IMR-90 (cell line): ENCODE data around the gene ANO8. TPM values are rescaled to one million over a fixed set of nuclear protein-coding genes. Genes with fewer than 3 reads are reported as not detected.

Experiments used
- ATAC-seq: fragments of 200-7000 bp; cut with Tn5 transposase; 2 replicates; pipeline ENCODE4 v1.9.1; 2020; ENCODE audit warnings: low read depth, mild to moderate bottlenecking, moderate library complexity
- BruUV-seq: library from RNA; stranded (reverse); fragments of 400-500 nt; replicated peaks from 2 replicates; lab custom pipeline; 2021; lab: Mats Ljungman, UMichigan
- CTCF ChIA-PET: fragments of 300-600 bp; formaldehyde crosslinking; extraction: SDS; loops from one replicate; lab custom pipeline; 2021; ENCODE audit warnings: antibody characterized with exemption; lab: Yijun Ruan, JAX
- POLR2A ChIA-PET: fragments of 300-600 bp; sonication (Branson Sonifier 250); formaldehyde crosslinking; loops from one replicate; lab custom pipeline; 2022; ENCODE audit warnings: antibody characterized with exemption; ENCODE audit not compliant: unreplicated experiment; lab: Charles Lee
- DNase-seq: peaks from one replicate; pipeline ENCODE4 v3.0.0; 2013
- H2AFZ ChIP-seq: replicated peaks from 2 replicates; pipeline ENCODE3; 2013; ENCODE audit warnings: low read length, mild to moderate bottlenecking; ENCODE audit not compliant: poor library complexity
- H2AK5ac ChIP-seq: 2 replicates; pipeline ENCODE4 v1.6.1; 2013; ENCODE audit warnings: low read depth, low read length, inconsistent platforms
- H2AK9ac ChIP-seq: replicated peaks from 2 replicates; pipeline ENCODE3; 2013; ENCODE audit warnings: mild to moderate bottlenecking, low read depth, low read length, moderate library complexity; ENCODE audit not compliant: poor library complexity
- H2BK120ac ChIP-seq: 2 replicates; pipeline ENCODE4 v1.6.1; 2013; ENCODE audit warnings: low read depth, low read length, inconsistent platforms
- H2BK15ac ChIP-seq: 3 replicates; pipeline ENCODE4 v1.6.1; 2013; ENCODE audit warnings: low read depth, low read length, inconsistent platforms
- H2BK20ac ChIP-seq: 2 replicates; pipeline ENCODE4 v1.6.1; 2013; ENCODE audit warnings: low read depth, mild to moderate bottlenecking, inconsistent platforms, low read length, moderate library complexity
- H2BK5ac ChIP-seq: 2 replicates; pipeline ENCODE4 v1.6.1; 2013; ENCODE audit warnings: mild to moderate bottlenecking, low read depth, low read length, inconsistent platforms; ENCODE audit not compliant: poor library complexity, severe bottlenecking
- H3K14ac ChIP-seq: replicated peaks from 2 replicates; pipeline ENCODE4 v1.6.1; 2013; ENCODE audit warnings: low read depth, low read length, inconsistent platforms
- H3K18ac ChIP-seq: 2 replicates; pipeline ENCODE4 v1.6.1; 2013; ENCODE audit warnings: low read depth, low read length, control low read depth
- H3K23ac ChIP-seq: 2 replicates; pipeline ENCODE4 v1.6.1; 2013; ENCODE audit warnings: low read depth, low read length, inconsistent platforms
- H3K27ac ChIP-seq: 2 replicates; pipeline ENCODE4 v1.5.1; 2013; ENCODE audit warnings: mild to moderate bottlenecking, control low read depth, low read length; ENCODE audit not compliant: insufficient read depth
- H3K27me3 ChIP-seq: 2 replicates; pipeline ENCODE4 v1.6.1; 2013; ENCODE audit warnings: low read length; ENCODE audit not compliant: control insufficient read depth, insufficient read depth
- H3K36me3 ChIP-seq: 2 replicates; pipeline ENCODE4 v1.6.1; 2013; ENCODE audit warnings: low read length, mixed read lengths; ENCODE audit not compliant: control insufficient read depth, insufficient read depth
- H3K4ac ChIP-seq: 2 replicates; pipeline ENCODE4 v1.6.1; 2013; ENCODE audit warnings: low read depth, low read length, inconsistent platforms
- H3K4me1 ChIP-seq: 2 replicates; pipeline ENCODE4 v1.6.1; 2013; ENCODE audit warnings: low read length, mixed read lengths; ENCODE audit not compliant: control insufficient read depth, insufficient read depth
- H3K4me2 ChIP-seq: 2 replicates; pipeline ENCODE4 v1.6.1; 2013; ENCODE audit warnings: low read depth, mild to moderate bottlenecking, control low read depth, low read length, moderate library complexity
- H3K4me3 ChIP-seq: 2 replicates; pipeline ENCODE4 v1.5.1; 2013; ENCODE audit warnings: low read depth, mild to moderate bottlenecking, control low read depth, low read length, moderate library complexity; ENCODE audit not compliant: insufficient read depth
- H3K56ac ChIP-seq: 2 replicates; pipeline ENCODE4 v1.6.1; 2013; ENCODE audit warnings: low read length, inconsistent platforms; ENCODE audit not compliant: insufficient read depth; ENCODE audit errors: extremely low read depth
- H3K79me1 ChIP-seq, 2 experiments: 2 replicates each; pipeline ENCODE4 v1.6.1; 2013; ENCODE audit warnings: low read length in 2 of 2, inconsistent platforms in 1 of 2, low read depth in 1 of 2
- H3K9ac ChIP-seq: 2 replicates; pipeline ENCODE4 v1.6.1; 2013; ENCODE audit warnings: low read depth, low read length, control low read depth
- H3K9me1 ChIP-seq: 2 replicates; pipeline ENCODE4 v1.6.1; 2013; ENCODE audit warnings: low read length, inconsistent platforms; ENCODE audit not compliant: insufficient read depth
- H3K9me3 ChIP-seq: 2 replicates; pipeline ENCODE4 v1.6.1; 2013; ENCODE audit warnings: low read length; ENCODE audit not compliant: control insufficient read depth, insufficient read depth
- H4K20me1 ChIP-seq: 2 replicates; pipeline ENCODE4 v1.6.1; 2013; ENCODE audit warnings: low read length, inconsistent platforms; ENCODE audit not compliant: insufficient read depth
- H4K5ac ChIP-seq: 2 replicates; pipeline ENCODE4 v1.6.1; 2013; ENCODE audit warnings: mild to moderate bottlenecking, low read depth, low read length, control low read depth
- H4K8ac ChIP-seq, 2 experiments: 2 replicates each; pipeline ENCODE4 v1.6.1; 2013; ENCODE audit warnings: low read depth in 2 of 2, low read length in 2 of 2, control low read depth in 1 of 2, inconsistent platforms in 1 of 2
- H4K91ac ChIP-seq: 2 replicates; pipeline ENCODE4 v1.6.1; 2013; ENCODE audit warnings: low read depth, low read length, inconsistent platforms; ENCODE audit not compliant: insufficient read depth
- BHLHE40 ChIP-seq: fragments of 150-350 bp; IDR thresholded peaks from 2 replicates; pipeline ENCODE4 v1.6.1; 2016; ENCODE audit warnings: mild to moderate bottlenecking, low read depth, low read length
- CEBPB ChIP-seq: IDR thresholded peaks from 2 replicates; pipeline ENCODE4 v1.6.1; 2012; ENCODE audit warnings: low read depth, low read length, improper control_type of control experiment
- CHD1 ChIP-seq: IDR thresholded peaks from 2 replicates; pipeline ENCODE4 v1.6.1; 2012; ENCODE audit warnings: low read depth, low read length, improper control_type of control experiment
- FOS ChIP-seq: fragments of 150-350 bp; IDR thresholded peaks from 2 replicates; pipeline ENCODE4 v1.6.1; 2016; ENCODE audit warnings: low read depth, low read length
- MAFK ChIP-seq: IDR thresholded peaks from 2 replicates; pipeline ENCODE4 v1.6.1; 2012; ENCODE audit warnings: low read depth, low read length, improper control_type of control experiment
- MAZ ChIP-seq: IDR thresholded peaks from 2 replicates; pipeline ENCODE4 v1.6.1; 2012; ENCODE audit warnings: low read depth, mild to moderate bottlenecking, low read length, improper control_type of control experiment, moderate library complexity, borderline replicate concordance
- MXI1 ChIP-seq: IDR thresholded peaks from 2 replicates; pipeline ENCODE4 v1.6.1; 2012; ENCODE audit warnings: low read depth, mild to moderate bottlenecking, low read length, moderate library complexity, borderline replicate concordance
- NFE2L2 ChIP-seq: fragments of 150-350 bp; IDR thresholded peaks from 2 replicates; pipeline ENCODE4 v1.6.1; 2016; ENCODE audit warnings: low read depth, mild to moderate bottlenecking, low read length
- POLR2A ChIP-seq: IDR thresholded peaks from 2 replicates; pipeline ENCODE4 v1.6.1; 2012; ENCODE audit warnings: mild to moderate bottlenecking, low read depth, low read length
- RAD21 ChIP-seq: IDR thresholded peaks from 2 replicates; pipeline ENCODE4 v1.6.1; 2012; ENCODE audit warnings: low read length, improper control_type of control experiment
- RCOR1 ChIP-seq: IDR thresholded peaks from 2 replicates; pipeline ENCODE4 v1.6.1; 2012; ENCODE audit warnings: mild to moderate bottlenecking, low read length, improper control_type of control experiment; ENCODE audit not compliant: insufficient replicate concordance
- RFX5 ChIP-seq: IDR thresholded peaks from 2 replicates; pipeline ENCODE4 v1.8.0; 2012; ENCODE audit warnings: low read depth, mild to moderate bottlenecking, low read length, moderate library complexity
- SMC3 ChIP-seq: fragments of 150-350 bp; IDR thresholded peaks from 2 replicates; pipeline ENCODE4 v1.6.1; 2016; ENCODE audit warnings: low read depth, mild to moderate bottlenecking, antibody characterized with exemption, low read length, moderate library complexity
- WGBS, 2 experiments: methylation state at CpG; one replicate each; pipeline versions ENCODE4 v1.1.5 to v1.1.7; 2013; ENCODE audit warnings: missing lambda C conversion rate in 2 of 2; ENCODE audit not compliant: insufficient read length in 1 of 2; ENCODE audit errors: extremely low coverage in 2 of 2; 5-methylcytosine and 5-hydroxymethylcytosine counted together
- dilution Hi-C: fragments of 300-500 bp; cut with HindIII; formaldehyde crosslinking; loops from one replicate; pipeline ENCODE4 v1.14.3; 2018; ENCODE audit warnings: low sequenced_read_pairs; ENCODE audit not compliant: unreplicated experiment
- in situ Hi-C: fragments of 300-500 bp; cut with MboI; formaldehyde crosslinking; loops from 3 replicates; pipeline ENCODE4 v1.14.3; 2019; ENCODE audit warnings: low sequenced_read_pairs, inconsistent platforms, mixed read lengths
- intact Hi-C: fragments of 100-400 bp; cut with micrococcal nuclease; formaldehyde crosslinking; loops from 2 replicates; pipeline ENCODE4 v1.10.0; 2022
- polyA plus RNA-seq, 3 experiments: library from polyadenylated mRNA; depleted of rRNA; stranded (reverse); fragments of >200 nt; gene quantifications; 2 replicates each; pipeline ENCODE4 v1.2.3, GENCODE V29; 2012; ENCODE audit warnings: low replicate concordance in 1 of 3
- total RNA-seq: library from RNA; depleted of rRNA; stranded (reverse); fragments of >200 nt; gene quantifications from 2 replicates; pipeline ENCODE4 v1.2.3, GENCODE V29; 2012
- TF ChIP-seq, protein P1 (sequence below): conservative IDR thresholded peaks from 2 replicates; pipeline ENCODE4 v1.5.1; 2012; ENCODE audit warnings: mild to moderate bottlenecking, low read depth, low read length, improper control_type of control experiment
- TF ChIP-seq, protein P2 (sequence below): fragments of 150-350 bp; IDR thresholded peaks from 2 replicates; pipeline ENCODE4 v1.6.1; 2017; ENCODE audit warnings: mild to moderate bottlenecking, antibody characterized with exemption, low read length, low read depth
- TF ChIP-seq, protein P3 (sequence below): fragments of 150-350 bp; IDR thresholded peaks from 2 replicates; pipeline ENCODE4 v1.6.1; 2016; ENCODE audit warnings: low read depth, mild to moderate bottlenecking, low read length, moderate library complexity, borderline replicate concordance

Gene ANO8
- total and polyA plus RNA-seq, 2 of the 4 experiments (the other 2 are of a cell fraction): 1.6 to 5.6 TPM

DNA sequence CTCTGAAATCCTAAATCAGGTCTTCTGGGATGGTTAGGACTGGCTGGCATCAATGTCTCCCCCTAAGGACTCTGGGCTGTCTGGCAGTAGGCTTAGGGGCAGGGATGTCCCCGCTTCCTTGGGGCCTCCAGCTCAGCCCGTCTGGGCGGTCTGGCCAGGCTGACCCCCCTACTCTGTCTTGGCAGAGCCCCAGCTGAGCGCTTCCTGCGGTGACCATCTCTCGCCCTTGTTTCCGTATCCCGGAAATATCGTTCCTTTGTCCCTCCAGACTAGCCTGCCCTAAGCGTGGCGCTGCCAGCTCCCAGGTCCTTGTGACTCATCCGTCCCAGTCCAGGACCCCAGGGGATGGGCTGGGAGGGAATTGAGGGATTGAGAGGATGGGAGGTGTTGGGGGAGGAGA lies 14.0 kb upstream of the ANO8 start:
- H2AK9ac ChIP-seq: peak overlapping the region; percentile 73
- no peak overlapping the region for H3K27ac ChIP-seq
- dilution Hi-C loops: no loop called here
- H3K23ac ChIP-seq: no peak overlapping the region
- BruUV-seq: no TSS peak
- peak overlapping the region; percentile 61; the same call in 1 of the 2 replicates for H4K91ac ChIP-seq
- H3K56ac ChIP-seq: no peak overlapping the region
- no peaks in the 10 kb centered on the region; the same call in 1 of the 2 replicates for H4K20me1 ChIP-seq
- no peaks in the 10 kb centered on the region for H3K36me3 ChIP-seq
- 0 out of 2 replicates have a peak overlapping the region, but pooled peaks have one; percentile 49 for H3K9ac ChIP-seq
- intact Hi-C loops: no loop called here
- H2AFZ ChIP-seq: peak overlapping the region; percentile 90
- no peak overlapping the region for H2BK15ac ChIP-seq
- no peak overlapping the region for H2BK20ac ChIP-seq
- no peaks in the 10 kb centered on the region for H3K9me1 ChIP-seq
- CTCF ChIA-PET: interaction anchor here (1.1 kb wide), 1 partner anchor 96 kb away, joined by 3 read pairs; no protein-coding TSS in a partner anchor
- TF ChIP-seq SMC3 (no peak), CHD1 (no peak), BHLHE40 (no peak), FOS (no peak), MXI1 (no peak), MAFK (no peak), RAD21 (no peak), RCOR1 (no peak), CEBPB (no peak), RFX5 (no peak), NFE2L2 (no peak), MAZ (no peak), POLR2A (no peak)
- TF ChIP-seq, protein P1, sequence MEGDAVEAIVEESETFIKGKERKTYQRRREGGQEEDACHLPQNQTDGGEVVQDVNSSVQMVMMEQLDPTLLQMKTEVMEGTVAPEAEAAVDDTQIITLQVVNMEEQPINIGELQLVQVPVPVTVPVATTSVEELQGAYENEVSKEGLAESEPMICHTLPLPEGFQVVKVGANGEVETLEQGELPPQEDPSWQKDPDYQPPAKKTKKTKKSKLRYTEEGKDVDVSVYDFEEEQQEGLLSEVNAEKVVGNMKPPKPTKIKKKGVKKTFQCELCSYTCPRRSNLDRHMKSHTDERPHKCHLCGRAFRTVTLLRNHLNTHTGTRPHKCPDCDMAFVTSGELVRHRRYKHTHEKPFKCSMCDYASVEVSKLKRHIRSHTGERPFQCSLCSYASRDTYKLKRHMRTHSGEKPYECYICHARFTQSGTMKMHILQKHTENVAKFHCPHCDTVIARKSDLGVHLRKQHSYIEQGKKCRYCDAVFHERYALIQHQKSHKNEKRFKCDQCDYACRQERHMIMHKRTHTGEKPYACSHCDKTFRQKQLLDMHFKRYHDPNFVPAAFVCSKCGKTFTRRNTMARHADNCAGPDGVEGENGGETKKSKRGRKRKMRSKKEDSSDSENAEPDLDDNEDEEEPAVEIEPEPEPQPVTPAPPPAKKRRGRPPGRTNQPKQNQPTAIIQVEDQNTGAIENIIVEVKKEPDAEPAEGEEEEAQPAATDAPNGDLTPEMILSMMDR: no peak
- TF ChIP-seq, protein P2, sequence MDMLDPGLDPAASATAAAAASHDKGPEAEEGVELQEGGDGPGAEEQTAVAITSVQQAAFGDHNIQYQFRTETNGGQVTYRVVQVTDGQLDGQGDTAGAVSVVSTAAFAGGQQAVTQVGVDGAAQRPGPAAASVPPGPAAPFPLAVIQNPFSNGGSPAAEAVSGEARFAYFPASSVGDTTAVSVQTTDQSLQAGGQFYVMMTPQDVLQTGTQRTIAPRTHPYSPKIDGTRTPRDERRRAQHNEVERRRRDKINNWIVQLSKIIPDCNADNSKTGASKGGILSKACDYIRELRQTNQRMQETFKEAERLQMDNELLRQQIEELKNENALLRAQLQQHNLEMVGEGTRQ: no peak
- TF ChIP-seq, protein P3, sequence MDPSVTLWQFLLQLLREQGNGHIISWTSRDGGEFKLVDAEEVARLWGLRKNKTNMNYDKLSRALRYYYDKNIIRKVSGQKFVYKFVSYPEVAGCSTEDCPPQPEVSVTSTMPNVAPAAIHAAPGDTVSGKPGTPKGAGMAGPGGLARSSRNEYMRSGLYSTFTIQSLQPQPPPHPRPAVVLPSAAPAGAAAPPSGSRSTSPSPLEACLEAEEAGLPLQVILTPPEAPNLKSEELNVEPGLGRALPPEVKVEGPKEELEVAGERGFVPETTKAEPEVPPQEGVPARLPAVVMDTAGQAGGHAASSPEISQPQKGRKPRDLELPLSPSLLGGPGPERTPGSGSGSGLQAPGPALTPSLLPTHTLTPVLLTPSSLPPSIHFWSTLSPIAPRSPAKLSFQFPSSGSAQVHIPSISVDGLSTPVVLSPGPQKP: no peak
- H3K4me1 ChIP-seq: 0 out of 2 replicates have a peak, but pooled peaks cover 2% of the 10 kb centered on the region
- peak overlapping the region; percentile 6; the same call in 1 of the 2 replicates for H2BK120ac ChIP-seq
- H3K18ac ChIP-seq: peak overlapping the region; percentile 3; the same call in 1 of the 2 replicates
- DNase-seq (peak; percentile 53), ATAC-seq (peak; percentile 55)
- H3K79me1 ChIP-seq: no peaks in the 10 kb centered on the region
- H3K4me3 ChIP-seq: 0 out of 2 replicates have a peak overlapping the region, but pooled peaks have one; percentile 3
- H3K4ac ChIP-seq: peak overlapping the region; percentile 3; the same call in 1 of the 2 replicates
- H4K5ac ChIP-seq: peak overlapping the region; percentile 31; the same call in 1 of the 2 replicates
- peak overlapping the region; percentile 58 to 67; a peak in 3 of 4 replicates for H4K8ac ChIP-seq
- H3K9me3 ChIP-seq: no peaks in the 10 kb centered on the region
- in situ Hi-C loops: loop anchor here (5.0 kb wide), 1 partner anchor 39 kb away; no protein-coding TSS in a partner anchor
- POLR2A ChIA-PET: no interaction called here
- peak overlapping the region; percentile 58 for H3K4me2 ChIP-seq
- 8% methylated on average over 6 of the region's 12 CpGs; no CpG with 5 or more reads in 1 of the 2 experiments for WGBS, 2 experiments
- H2AK5ac ChIP-seq: no peak overlapping the region
- no peak overlapping the region for H2BK5ac ChIP-seq
- H3K14ac ChIP-seq: peak overlapping the region; percentile 53
- peaks cover 8% of the 10 kb centered on the region; the same call in 1 of the 2 replicates for H3K27me3 ChIP-seq
